Common myeloid progenitor, CD34-positive (primary cell): ENCODE measurements around the gene KCNMA1.

Source experiments
- CTCF ChIA-PET: fragments of 350-600 bp; sonication (Branson Sonifier 250); formaldehyde crosslinking; loops from one replicate; lab custom pipeline; 2021; ENCODE audit warnings: antibody characterized with exemption; lab: Charles Lee
- POLR2A ChIA-PET: fragments of 350-600 bp; sonication (Branson Sonifier 250); formaldehyde crosslinking; loops from one replicate; lab custom pipeline; 2021; ENCODE audit warnings: antibody characterized with exemption; lab: Charles Lee
- DNase-seq, 3 donors: peaks; one replicate each; pipeline versions ENCODE4 v3.0.0 to v3.0.0-alpha.2; 2013
- H3K27ac ChIP-seq, 2 experiments: 1 replicate in 1 of 2; 2 replicates in 1 of 2; pipeline ENCODE4 v1.7.0; 2013; ENCODE audit warnings: inconsistent platforms in 2 of 2, low read length in 2 of 2, mild to moderate bottlenecking in 2 of 2, low read depth in 1 of 2, moderate library complexity in 1 of 2; ENCODE audit not compliant: severe bottlenecking in 2 of 2, insufficient read depth in 1 of 2, poor library complexity in 1 of 2
- H3K27me3 ChIP-seq, 5 experiments: replicated peaks in 2 of 5; 1 replicate in 3 of 5; 2 replicates in 2 of 5; pipeline versions ENCODE4 v1.6.1 to v1.7.0; 2013; ENCODE audit warnings: low read length in 4 of 5, mild to moderate bottlenecking in 2 of 5, moderate library complexity in 2 of 5, inconsistent platforms in 1 of 5; ENCODE audit not compliant: insufficient read depth in 5 of 5, control insufficient read depth in 4 of 5
- H3K36me3 ChIP-seq, 4 experiments: 1 replicate in 2 of 4; 2 replicates in 2 of 4; pipeline versions ENCODE4 v1.6.1 to v1.7.0; 2013; ENCODE audit warnings: low read length in 3 of 4, control low read depth in 1 of 4, mild to moderate bottlenecking in 1 of 4; ENCODE audit not compliant: control insufficient read depth in 4 of 4, insufficient read depth in 4 of 4
- H3K4me1 ChIP-seq, 4 experiments: 1 replicate in 3 of 4; 2 replicates in 1 of 4; pipeline versions ENCODE4 v1.6.1 to v1.7.1; 2013; ENCODE audit warnings: low read length in 3 of 4, mild to moderate bottlenecking in 3 of 4, control low read depth in 1 of 4, inconsistent platforms in 1 of 4, moderate library complexity in 1 of 4; ENCODE audit not compliant: control insufficient read depth in 4 of 4, insufficient read depth in 4 of 4; ENCODE audit errors: control extremely low read depth in 1 of 4
- H3K4me3 ChIP-seq, 7 experiments: 1 replicate in 4 of 7; 2 replicates in 3 of 7; pipeline versions ENCODE4 v1.5.1 to v1.7.0; 2013; ENCODE audit warnings: mild to moderate bottlenecking in 7 of 7, low read length in 6 of 7, moderate library complexity in 6 of 7, inconsistent platforms in 2 of 7, low read depth in 2 of 7, control low read depth in 1 of 7; ENCODE audit not compliant: insufficient read depth in 4 of 7, control insufficient read depth in 1 of 7; ENCODE audit errors: extremely low read depth in 1 of 7
- H3K9me3 ChIP-seq, 5 experiments: 1 replicate in 4 of 5; 2 replicates in 1 of 5; pipeline versions ENCODE4 v1.6.1 to v1.7.1; 2013; ENCODE audit warnings: low read length in 4 of 5, mild to moderate bottlenecking in 2 of 5, inconsistent platforms in 1 of 5, low read depth in 1 of 5, moderate library complexity in 1 of 5; ENCODE audit not compliant: control insufficient read depth in 4 of 5, insufficient read depth in 2 of 5; ENCODE audit errors: control extremely low read depth in 1 of 5
- WGBS: methylation state at CpG from one replicate; pipeline ENCODE4 v1.1.5; 2013; ENCODE audit not compliant: insufficient coverage; 5-methylcytosine and 5-hydroxymethylcytosine counted together

KCNMA1 gene

GRCh38 chr10:77497748-77498147 lies 139.9 kb downstream of the KCNMA1 start:
- Histone ChIP-seq H3K9me3 (no peaks in the 10 kb centered on the region), H3K4me3 (no peak overlapping the region), H3K27me3 (peaks cover 0 to 4% (median 0%) of the 10 kb centered on the region in 5 experiments), H3K4me1 (no peaks in the 10 kb centered on the region), H3K36me3 (no peaks in the 10 kb centered on the region), H3K27ac (no peak overlapping the region)
- ChIA-PET POLR2A (no interaction called here), CTCF (no interaction called here)
- DNase-seq, result no peak

GRCh38 chr10:77496941-77497420 lies 140.6 kb downstream of the KCNMA1 start:
- Histone ChIP-seq H3K27me3 (peaks cover 0 to 4% (median 0%) of the 10 kb centered on the region in 5 experiments), H3K4me1 (no peaks in the 10 kb centered on the region), H3K27ac (no peak overlapping the region), H3K9me3 (no peaks in the 10 kb centered on the region), H3K4me3 (no peak overlapping the region), H3K36me3 (no peaks in the 10 kb centered on the region)
- POLR2A ChIA-PET, result interaction anchor here (0.6 kb wide), 1 partner anchor 11 kb away, joined by 3 read pairs; no protein-coding TSS in a partner anchor
- CTCF ChIA-PET, result interaction anchor here (1.0 kb wide), 1 partner anchor 10 kb away, joined by 3 read pairs; no protein-coding TSS in a partner anchor
- 97% methylated on average over 3 of the region's 3 CpGs for WGBS
- no peak for DNase-seq

GRCh38 chr10:77494756-77495541 lies 142.7 kb downstream of the KCNMA1 start:
- DNase-seq, result no peak
- Histone ChIP-seq H3K36me3 (no peaks in the 10 kb centered on the region), H3K4me3 (no peak overlapping the region), H3K4me1 (no peaks in the 10 kb centered on the region), H3K27ac (no peak overlapping the region), H3K27me3 (peaks cover 0 to 2% (median 0%) of the 10 kb centered on the region in 5 experiments), H3K9me3 (no peaks in the 10 kb centered on the region)
- POLR2A ChIA-PET, result no interaction called here
- CTCF ChIA-PET, result no interaction called here
- WGBS, result 96% methylated on average over 9 of the region's 12 CpGs

GRCh38 chr10:77494327-77494726 lies 143.3 kb downstream of the KCNMA1 start:
- Histone ChIP-seq H3K4me1 (no peaks in the 10 kb centered on the region), H3K36me3 (no peaks in the 10 kb centered on the region), H3K9me3 (no peaks in the 10 kb centered on the region), H3K4me3 (no peak overlapping the region), H3K27ac (no peak overlapping the region), H3K27me3 (peaks cover 0 to 2% (median 0%) of the 10 kb centered on the region in 5 experiments)
- POLR2A ChIA-PET, result no interaction called here
- 89% methylated on average over 4 of the region's 6 CpGs for WGBS
- no peak for DNase-seq
- CTCF ChIA-PET, result no interaction called here

GRCh38 chr10:77493851-77494261 lies 143.8 kb downstream of the KCNMA1 start:
- Histone ChIP-seq H3K4me1 (no peaks in the 10 kb centered on the region), H3K9me3 (no peaks in the 10 kb centered on the region), H3K27me3 (peaks cover 0 to 2% (median 0%) of the 10 kb centered on the region in 5 experiments), H3K36me3 (no peaks in the 10 kb centered on the region), H3K4me3 (no peak overlapping the region), H3K27ac (no peak overlapping the region)
- CTCF ChIA-PET, result no interaction called here
- 78% methylated on average over 6 of the region's 8 CpGs for WGBS
- POLR2A ChIA-PET, result no interaction called here
- no peak for DNase-seq

- WGBS, result 95% methylated on average over 10 of the region's 13 CpGs
Observed at GRCh38 chr10:77493239-77493806, 144.3 kb downstream of the KCNMA1 start.

GRCh38 chr10:77492368-77492994 lies 145.1 kb downstream of the KCNMA1 start:
- Histone ChIP-seq H3K4me1 (no peaks in the 10 kb centered on the region), H3K27me3 (peaks cover 0 to 2% (median 0%) of the 10 kb centered on the region in 5 experiments), H3K36me3 (no peaks in the 10 kb centered on the region), H3K27ac (no peak overlapping the region), H3K9me3 (no peaks in the 10 kb centered on the region), H3K4me3 (no peak overlapping the region)
- WGBS, result 80% methylated on average over 2 of the region's 4 CpGs
- POLR2A ChIA-PET, result no interaction called here
- no peak for DNase-seq
- CTCF ChIA-PET, result no interaction called here

More at GRCh38 chr10:77493239-77493806, 144.3 kb downstream of the KCNMA1 start:
- POLR2A ChIA-PET, result no interaction called here
- no peak overlapping the region for H3K27ac ChIP-seq
- H3K4me3 ChIP-seq, result no peak overlapping the region
- CTCF ChIA-PET, result no interaction called here
- DNase-seq, result no peak
- H3K36me3 ChIP-seq, result no peaks in the 10 kb centered on the region
- H3K9me3 ChIP-seq, result no peaks in the 10 kb centered on the region
- peaks cover 0 to 2% (median 0%) of the 10 kb centered on the region in 5 experiments for H3K27me3 ChIP-seq
- no peaks in the 10 kb centered on the region for H3K4me1 ChIP-seq
